Mesenchymal stem cell (in vitro differentiated cells and primary cell): ENCODE results near the gene PRKAR2B.

Experiments used
- DNase-seq: peaks from one replicate; pipeline ENCODE4 v3.0.0-alpha.2; 2013
- H2AFZ ChIP-seq: one replicate; pipeline ENCODE4 v1.6.1; 2013; ENCODE audit warnings: low read depth, mild to moderate bottlenecking, control low read depth, inconsistent platforms, low read length, moderate library complexity
- H2AK5ac ChIP-seq: 2 replicates; pipeline ENCODE4 v1.6.1; 2013; ENCODE audit warnings: low read length, moderate library complexity, mild to moderate bottlenecking, inconsistent platforms; ENCODE audit not compliant: severe bottlenecking
- H2BK120ac ChIP-seq: one replicate; pipeline ENCODE4 v1.6.1; 2013; ENCODE audit warnings: low read depth, mild to moderate bottlenecking, inconsistent platforms, low read length, moderate library complexity
- H2BK12ac ChIP-seq, 2 experiments: one replicate each; pipeline ENCODE4 v1.6.1; 2013; ENCODE audit warnings: inconsistent platforms in 2 of 2, low read length in 2 of 2, mild to moderate bottlenecking in 2 of 2, moderate library complexity in 2 of 2, control low read depth in 1 of 2
- H2BK15ac ChIP-seq: one replicate; pipeline ENCODE4 v1.6.1; 2013; ENCODE audit warnings: mild to moderate bottlenecking, low read depth, inconsistent platforms; ENCODE audit not compliant: poor library complexity, severe bottlenecking
- H2BK5ac ChIP-seq: 2 replicates; pipeline ENCODE4 v1.6.1; 2013; ENCODE audit warnings: low read depth, mild to moderate bottlenecking, low read length, control low read depth, inconsistent platforms; ENCODE audit not compliant: poor library complexity, severe bottlenecking
- H3K14ac ChIP-seq, 2 experiments: one replicate each; pipeline ENCODE4 v1.6.1; 2013; ENCODE audit warnings: inconsistent platforms in 2 of 2, low read length in 2 of 2, control low read depth in 1 of 2, mild to moderate bottlenecking in 1 of 2, moderate library complexity in 1 of 2
- H3K18ac ChIP-seq, 2 experiments: one replicate each; pipeline ENCODE4 v1.6.1; 2013; ENCODE audit warnings: inconsistent platforms in 2 of 2, low read length in 2 of 2, control low read depth in 1 of 2, low read depth in 1 of 2, mild to moderate bottlenecking in 1 of 2
- H3K23ac ChIP-seq, 2 experiments: one replicate each; pipeline ENCODE4 v1.6.1; 2013; ENCODE audit warnings: inconsistent platforms in 2 of 2, low read length in 2 of 2, mild to moderate bottlenecking in 2 of 2, moderate library complexity in 2 of 2, control low read depth in 1 of 2
- H3K27ac ChIP-seq: 2 replicates; pipeline ENCODE4 v1.5.1; 2013; ENCODE audit warnings: mild to moderate bottlenecking, moderate library complexity, low read length, control low read depth, inconsistent platforms; ENCODE audit not compliant: poor library complexity, severe bottlenecking
- H3K27me3 ChIP-seq, 2 experiments: 2 replicates each; pipeline versions ENCODE4 v1.6.1 to v1.7.0; 2013; ENCODE audit warnings: low read length in 2 of 2, mild to moderate bottlenecking in 2 of 2, moderate library complexity in 2 of 2, control low read depth in 1 of 2, inconsistent platforms in 1 of 2; ENCODE audit not compliant: control insufficient read depth in 1 of 2, insufficient read depth in 1 of 2
- H3K36me3 ChIP-seq, 2 experiments: 2 replicates each; pipeline versions ENCODE4 v1.6.1 to v1.7.0; 2013; ENCODE audit warnings: low read length in 2 of 2, control low read depth in 1 of 2, inconsistent platforms in 1 of 2, low read depth in 1 of 2, mild to moderate bottlenecking in 1 of 2; ENCODE audit not compliant: insufficient read depth in 2 of 2, control insufficient read depth in 1 of 2
- H3K4ac ChIP-seq, 2 experiments: one replicate each; pipeline ENCODE4 v1.6.1; 2013; ENCODE audit warnings: inconsistent platforms in 2 of 2, low read length in 2 of 2, mild to moderate bottlenecking in 2 of 2, moderate library complexity in 2 of 2, control low read depth in 1 of 2, low read depth in 1 of 2
- H3K4me1 ChIP-seq: 2 replicates; pipeline ENCODE4 v1.6.1; 2013; ENCODE audit warnings: low read depth, low read length, control low read depth; ENCODE audit not compliant: control insufficient read depth, insufficient read depth
- H3K4me2 ChIP-seq: 2 replicates; pipeline ENCODE4 v1.6.1; 2013; ENCODE audit warnings: low read length, mild to moderate bottlenecking, inconsistent platforms; ENCODE audit not compliant: poor library complexity, severe bottlenecking
- H3K4me3 ChIP-seq, 2 experiments: 2 replicates each; pipeline versions ENCODE4 v1.5.1 to v1.7.0; 2013; ENCODE audit warnings: low read length in 2 of 2, mild to moderate bottlenecking in 2 of 2, control low read depth in 1 of 2, low read depth in 1 of 2; ENCODE audit not compliant: insufficient read depth in 1 of 2
- H3K79me1 ChIP-seq: replicated peaks from 2 replicates; pipeline ENCODE4 v1.6.1; 2013; ENCODE audit warnings: mild to moderate bottlenecking, control low read depth, low read length, inconsistent platforms; ENCODE audit not compliant: poor library complexity, severe bottlenecking
- H3K9ac ChIP-seq: 2 replicates; pipeline ENCODE4 v1.7.0; 2013; ENCODE audit warnings: mild to moderate bottlenecking, low read length, moderate library complexity
- H3K9me3 ChIP-seq: 2 replicates; pipeline ENCODE4 v1.7.0; 2013; ENCODE audit warnings: mild to moderate bottlenecking, low read length; ENCODE audit not compliant: control insufficient read depth
- H4K8ac ChIP-seq: one replicate; pipeline ENCODE4 v1.6.1; 2013; ENCODE audit warnings: inconsistent platforms, mild to moderate bottlenecking, low read length, moderate library complexity
- H4K91ac ChIP-seq: one replicate; pipeline ENCODE4 v1.6.1; 2013; ENCODE audit warnings: mild to moderate bottlenecking, low read length, inconsistent platforms
- WGBS: methylation state at CpG from one replicate; pipeline ENCODE4 v1.1.7; 2013; ENCODE audit warnings: mixed read lengths; 5-methylcytosine and 5-hydroxymethylcytosine counted together

Gene PRKAR2B

DNA sequence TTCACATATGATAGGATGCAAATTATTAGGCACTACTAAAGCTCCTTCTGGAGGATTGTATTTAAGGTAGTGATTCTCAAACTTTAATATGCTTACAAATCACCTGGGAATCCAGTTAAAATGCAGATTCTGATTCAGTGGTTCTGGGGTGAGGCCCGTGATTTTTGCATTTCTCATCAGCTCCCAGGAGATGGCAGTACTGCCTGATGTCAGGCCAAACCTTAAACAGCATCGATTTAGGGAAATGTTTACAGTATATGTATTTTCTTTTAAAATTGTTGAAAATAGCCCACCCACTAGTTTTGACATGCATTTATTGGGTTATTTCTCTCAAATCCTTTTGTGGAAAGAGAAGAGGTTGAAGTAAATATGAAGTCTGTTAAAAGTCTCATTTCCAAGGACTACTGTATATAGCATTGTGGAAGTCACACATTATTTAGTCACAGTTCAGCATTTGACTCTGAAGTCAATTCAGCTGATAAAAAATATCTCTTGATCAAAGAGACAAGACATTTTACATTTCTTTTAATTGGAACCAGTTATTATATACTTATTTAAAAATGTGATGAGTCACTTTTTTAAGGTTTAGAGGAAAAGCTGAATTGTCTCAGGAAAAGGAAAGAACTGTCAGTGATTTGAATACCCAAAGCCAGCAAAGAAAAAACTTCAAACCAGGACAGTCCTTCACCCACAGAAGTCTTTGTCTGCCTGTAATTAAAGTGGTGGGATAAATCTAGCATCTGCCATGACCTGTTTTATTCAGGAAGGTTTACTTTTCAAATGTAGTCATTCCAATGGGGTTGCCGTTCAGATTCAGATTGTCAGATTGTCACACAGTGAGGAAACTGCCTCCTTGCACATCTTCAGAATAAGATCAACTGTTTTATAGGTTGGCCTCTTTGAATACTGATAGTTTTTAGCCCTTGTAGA is 103.2 kb downstream of the PRKAR2B start:
- peak; percentile 60 for DNase-seq
- Histone ChIP-seq H3K14ac (no peak overlapping the region), H2AK5ac (no peak overlapping the region), H3K27ac (no peak overlapping the region), H4K91ac (no peak overlapping the region), H3K4ac (no peak overlapping the region), H3K9me3 (no peaks in the 10 kb centered on the region), H3K36me3 (no peaks in the 10 kb centered on the region), H2AFZ (no peak overlapping the region), H3K23ac (no peak overlapping the region), H4K8ac (no peak overlapping the region), H3K4me1 (peaks cover 3% of the 10 kb centered on the region), H3K4me2 (peak overlapping the region; percentile 22), H2BK15ac (no peak overlapping the region), H2BK12ac (no peak overlapping the region), H2BK120ac (no peak overlapping the region), H3K4me3 (peak overlapping the region in 1 of 2 experiments; percentile 10), H3K18ac (no peak overlapping the region), H3K79me1 (no peaks in the 10 kb centered on the region), H2BK5ac (no peak overlapping the region), H3K9ac (peak overlapping the region; percentile 76), H3K27me3 (no peaks in the 10 kb centered on the region)
- 100% methylated on average over 1 of the region's 3 CpGs for WGBS

DNA sequence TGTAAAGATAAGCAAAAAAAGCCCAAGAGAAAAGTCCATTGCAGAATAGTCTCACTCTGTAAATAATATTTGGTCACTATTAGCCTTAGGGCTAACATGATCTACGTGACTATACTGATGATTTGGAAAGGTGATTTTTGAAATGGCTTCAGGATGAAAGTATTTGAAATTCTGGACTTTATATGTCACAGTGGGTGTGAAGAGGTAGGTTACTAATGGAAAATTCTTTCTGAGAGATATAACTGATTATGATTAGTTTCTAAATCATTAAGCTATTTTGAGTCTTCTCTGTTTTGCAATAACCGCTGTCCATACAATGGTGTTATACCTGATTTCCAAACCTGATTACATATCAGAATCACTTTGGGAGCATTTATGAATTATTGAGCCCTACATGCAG is 104.2 kb downstream of the PRKAR2B start:
- Histone ChIP-seq H3K36me3 (no peaks in the 10 kb centered on the region), H3K18ac (no peak overlapping the region), H2AK5ac (no peak overlapping the region), H3K9ac (peak overlapping the region; percentile 76), H2BK15ac (no peak overlapping the region), H3K9me3 (no peaks in the 10 kb centered on the region), H3K14ac (no peak overlapping the region), H2BK120ac (no peak overlapping the region), H3K4ac (no peak overlapping the region), H3K4me2 (no peak overlapping the region), H2BK12ac (no peak overlapping the region), H3K23ac (no peak overlapping the region), H4K91ac (no peak overlapping the region), H4K8ac (no peak overlapping the region), H3K79me1 (no peaks in the 10 kb centered on the region), H2BK5ac (no peak overlapping the region), H2AFZ (no peak overlapping the region), H3K27ac (no peak overlapping the region), H3K4me3 (no peak overlapping the region), H3K4me1 (peaks cover 3% of the 10 kb centered on the region), H3K27me3 (no peaks in the 10 kb centered on the region)
- DNase-seq, result no peak
- WGBS, result 96% methylated on average over 1 of the region's 2 CpGs

DNA sequence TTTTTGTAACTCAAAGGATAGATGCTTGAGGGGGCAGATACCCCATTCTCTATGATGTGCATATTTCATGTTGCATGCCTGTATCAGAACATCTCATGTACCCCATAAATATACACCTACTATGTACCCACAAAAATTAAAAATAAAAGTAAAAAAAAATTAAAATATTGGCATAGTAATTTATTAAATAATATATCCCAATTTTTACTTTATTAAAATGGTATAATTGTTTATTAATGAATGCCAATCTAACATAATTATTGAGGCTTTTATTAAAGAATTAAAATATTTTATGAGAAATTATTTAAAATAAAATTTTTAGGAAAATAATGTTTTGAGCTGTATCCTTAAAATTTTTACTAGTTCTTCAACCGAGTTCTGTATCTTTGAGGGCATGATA is 105.4 kb downstream of the PRKAR2B start:
- no peak overlapping the region for H3K18ac ChIP-seq
- H3K4me3 ChIP-seq, result no peak overlapping the region
- no peaks in the 10 kb centered on the region for H3K27me3 ChIP-seq
- H2BK5ac ChIP-seq, result no peak overlapping the region
- H2BK15ac ChIP-seq, result no peak overlapping the region
- H3K14ac ChIP-seq, result no peak overlapping the region
- no peak for DNase-seq
- no peaks in the 10 kb centered on the region for H3K79me1 ChIP-seq
- no CpG with 5 or more reads among the region's 1 CpG for WGBS
- H3K36me3 ChIP-seq, result no peaks in the 10 kb centered on the region
- no peak overlapping the region for H3K23ac ChIP-seq
- no peaks in the 10 kb centered on the region for H3K9me3 ChIP-seq
- H3K4me2 ChIP-seq, result no peak overlapping the region
- H2AFZ ChIP-seq, result no peak overlapping the region
- no peak overlapping the region for H2BK120ac ChIP-seq
- no peak overlapping the region for H2BK12ac ChIP-seq
- H4K8ac ChIP-seq, result no peak overlapping the region
- no peak overlapping the region for H3K4ac ChIP-seq
- no peak overlapping the region for H3K9ac ChIP-seq
- H4K91ac ChIP-seq, result no peak overlapping the region
- H2AK5ac ChIP-seq, result no peak overlapping the region
- peaks cover 3% of the 10 kb centered on the region for H3K4me1 ChIP-seq
- H3K27ac ChIP-seq, result no peak overlapping the region

DNA sequence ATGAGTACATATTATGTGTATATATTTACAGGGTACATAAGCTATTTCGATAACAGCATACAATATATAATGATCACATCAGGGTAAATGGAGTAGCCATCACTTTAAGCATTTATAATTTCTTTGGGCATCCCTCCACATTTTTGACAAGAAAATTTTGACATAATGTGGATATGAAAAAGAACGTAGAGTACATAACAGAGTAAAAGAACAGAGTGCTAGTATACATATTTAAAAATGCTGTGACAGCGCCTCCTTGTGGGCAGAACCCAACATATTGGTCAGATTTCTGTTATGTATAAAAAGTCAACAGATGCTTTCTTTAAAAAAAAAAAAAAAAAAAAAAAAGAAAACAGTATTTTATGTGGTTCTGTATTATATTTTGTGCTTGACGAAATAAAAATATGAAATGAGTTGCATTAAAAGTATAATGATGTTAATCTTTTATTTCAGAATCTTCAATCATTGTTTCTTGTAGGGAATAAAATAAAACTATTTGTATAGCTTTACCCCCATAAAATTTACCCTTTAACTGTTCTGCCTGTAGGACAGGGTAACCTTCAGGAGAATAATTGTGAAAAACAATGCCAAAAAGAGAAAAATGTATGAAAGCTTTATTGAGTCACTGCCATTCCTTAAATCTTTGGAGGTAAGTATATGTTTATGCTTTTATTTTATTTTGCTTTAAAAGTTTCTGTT is 106.0 kb downstream of the PRKAR2B start:
- H4K8ac ChIP-seq, result no peak overlapping the region
- H3K79me1 ChIP-seq, result no peaks in the 10 kb centered on the region
- no peak overlapping the region for H3K14ac ChIP-seq
- H3K4me2 ChIP-seq, result no peak overlapping the region
- H3K18ac ChIP-seq, result no peak overlapping the region
- no peak overlapping the region for H2BK12ac ChIP-seq
- H3K4me1 ChIP-seq, result peaks cover 3% of the 10 kb centered on the region
- H2BK15ac ChIP-seq, result no peak overlapping the region
- WGBS, result 0% methylated on average over 1 of the region's 4 CpGs
- H3K27me3 ChIP-seq, result no peaks in the 10 kb centered on the region
- H3K4ac ChIP-seq, result no peak overlapping the region
- no peak overlapping the region for H2AK5ac ChIP-seq
- no peak overlapping the region for H3K4me3 ChIP-seq
- no peak overlapping the region for H3K27ac ChIP-seq
- H3K36me3 ChIP-seq, result no peaks in the 10 kb centered on the region
- no peak overlapping the region for H4K91ac ChIP-seq
- H2BK5ac ChIP-seq, result no peak overlapping the region
- H3K9me3 ChIP-seq, result no peaks in the 10 kb centered on the region
- no peak overlapping the region for H3K9ac ChIP-seq
- no peak overlapping the region for H3K23ac ChIP-seq
- DNase-seq, result peak; percentile 73
- H2AFZ ChIP-seq, result no peak overlapping the region
- no peak overlapping the region for H2BK120ac ChIP-seq
